ENCODE results near the gene LIF. TPM values are rescaled to one million over a fixed set of nuclear protein-coding genes. Genes with fewer than 3 reads are reported as not detected.

Gene LIF
- total RNA-seq, 1 experiment from 2014 or later = 75.4 TPM

DNA sequence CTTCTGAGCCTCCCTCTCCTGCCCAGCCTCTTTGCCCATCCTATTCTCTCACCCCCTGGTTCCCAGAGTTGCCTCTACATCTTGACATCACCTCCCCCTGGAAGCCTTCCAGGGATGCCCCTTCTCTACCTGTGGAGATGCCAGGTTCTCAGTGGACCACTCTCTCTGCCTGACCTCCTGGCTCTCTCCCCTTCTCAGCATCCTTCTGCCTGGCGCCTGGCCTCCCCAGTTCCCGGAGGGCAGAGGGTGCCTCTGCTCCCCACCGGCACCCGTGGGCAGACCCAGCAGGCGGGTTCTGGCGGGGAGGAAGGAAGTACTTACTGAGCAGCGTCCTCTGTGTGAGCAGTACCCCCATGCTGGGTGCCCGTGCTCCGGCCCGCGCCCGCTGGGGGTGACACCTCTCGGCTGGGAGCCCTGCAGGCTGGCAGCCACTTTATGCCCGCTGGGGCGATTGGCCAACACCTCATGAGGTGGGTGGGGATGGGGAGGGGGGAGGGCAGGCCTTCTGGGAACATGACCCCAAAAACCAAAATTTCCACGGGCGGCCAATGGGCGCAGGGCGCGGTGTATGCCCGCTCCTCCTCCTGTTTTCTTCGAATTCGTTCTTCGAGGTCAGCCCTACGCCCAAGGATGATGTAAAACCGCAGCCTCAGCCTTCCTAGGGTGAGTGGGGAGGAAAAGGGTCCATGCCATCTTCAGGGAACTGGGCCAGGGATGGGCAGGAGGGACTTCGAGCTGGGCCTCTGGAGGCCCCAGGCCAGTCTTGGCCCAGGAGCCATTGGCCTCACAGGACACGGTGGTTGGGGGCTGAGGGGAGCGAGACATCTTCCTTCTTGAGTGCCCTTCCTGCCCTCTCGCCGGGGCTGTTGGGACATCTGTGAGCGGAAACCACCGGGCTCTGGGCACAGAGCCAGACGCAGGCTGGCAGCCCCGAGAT lies 20.2 kb upstream of the LIF start, which contains the start of gene OSM:
OSM (minus strand) TSS at position 407 of the 937 bp plus-strand sequence; CDS start at position 355, 52 bp downstream.
- peaks cover 0 to 13% of the 10 kb centered on the region in 2 experiments; a peak in 3 of 4 replicates for H3K4me1 ChIP-seq (ENCODE audit: control insufficient read depth in 1 of 2, insufficient read depth in 2 of 2, low read length in 2 of 2)
- no TSS peak for BruUV-seq (replicated peaks)
- no peaks in the 10 kb centered on the region for H3K27me3 ChIP-seq (ENCODE audit: insufficient read depth, low read length)
- ChIA-PET POLR2A (no interaction called here), RAD21 (ENCODE audit: low non-redundant PET in 1 of 2, low total read pairs in 2 of 2, uncharacterized antibody in 2 of 2, unreplicated experiment in 2 of 2) (no interaction called here), CTCF (no interaction called here)
- no peaks in the 10 kb centered on the region for H3K79me2 ChIP-seq (ENCODE audit: insufficient read depth, low read length)
- intact Hi-C loops (cut with micrococcal nuclease) = no loop called here
- no peak within 1 kb of the TSS for H2AFZ ChIP-seq (ENCODE audit: low read depth, low read length, poor library complexity, severe bottlenecking)
- no peak within 1 kb of the TSS for H3K27ac ChIP-seq (ENCODE audit: low read depth, low read length)
- H3K4me3 ChIP-seq (replicated peaks in 1 of 2; ENCODE audit: low read depth in 1 of 2, low read length in 2 of 2) = no peak within 1 kb of the TSS
- no peak for ATAC-seq
- no peak for DNase-seq (ENCODE audit: low read depth, low spot score)
- no peak for TF ChIP-seq SIN3A (IDR thresholded peaks at IDR 0.05; ENCODE audit: low read depth)
- no peak for TF ChIP-seq REST (IDR thresholded peaks at IDR 0.05; ENCODE audit: low read depth)
- TF ChIP-seq ELF1 (IDR thresholded peaks at IDR 0.05; ENCODE audit: borderline replicate concordance, low read depth) = no peak
- no peak for TF ChIP-seq RAD21 (IDR thresholded peaks at IDR 0.05; ENCODE audit: low read depth)
- no peak for TF ChIP-seq CEBPB (IDR thresholded peaks at IDR 0.05; ENCODE audit: low read depth)
- no peak for TF ChIP-seq CTCF (IDR thresholded peaks at IDR 0.05 in 2 of 3, conservative IDR thresholded peaks at IDR 0.05 in 1 of 3; ENCODE audit: borderline replicate concordance in 1 of 3, insufficient read depth in 1 of 3, low read depth in 2 of 3, low read length in 2 of 3)
- no peak for TF ChIP-seq EZH2phosphoT487 (IDR thresholded peaks at IDR 0.05; ENCODE audit: borderline replicate concordance)
- no peak for TF ChIP-seq EGR1 (IDR thresholded peaks at IDR 0.05; ENCODE audit: low read depth)
- TF ChIP-seq SRF (IDR thresholded peaks at IDR 0.05; ENCODE audit: low read depth) = no peak
- no peak for TF ChIP-seq JUND (IDR thresholded peaks at IDR 0.05)
- TF ChIP-seq MAX (IDR thresholded peaks at IDR 0.05) = no peak
- TF ChIP-seq EZH2 (IDR thresholded peaks at IDR 0.05) = no peak
- TF ChIP-seq CBX3 (IDR thresholded peaks at IDR 0.05; ENCODE audit: low read depth) = no peak
- no peak for TF ChIP-seq SP1 (IDR thresholded peaks at IDR 0.05; ENCODE audit: low read depth)
- H3K4me2 ChIP-seq (ENCODE audit: low read length) = no peak within 1 kb of the TSS
- H3K9me2 ChIP-seq (ENCODE audit: insufficient read depth) = no peaks in the 10 kb centered on the region
- no peaks in the 10 kb centered on the region for H4K20me1 ChIP-seq (ENCODE audit: insufficient read depth)
- H3K9ac ChIP-seq (ENCODE audit: low read length) = no peak within 1 kb of the TSS
- no peaks in the 10 kb centered on the region for H3K9me3 ChIP-seq (ENCODE audit: control insufficient read depth in 1 of 2, insufficient read depth in 1 of 2, low read depth in 1 of 2, low read length in 2 of 2)
- no peaks in the 10 kb centered on the region for H3K36me3 ChIP-seq (ENCODE audit: control insufficient read depth in 1 of 2, insufficient read depth in 2 of 2, low read length in 2 of 2)
